BJ (cell line): ENCODE measurements around the gene MAP3K21. TPM values are rescaled to one million over a fixed set of nuclear protein-coding genes. Genes with fewer than 3 reads are reported as not detected.

Experiments used
- CTCF ChIA-PET: fragments of 350-600 bp; formaldehyde crosslinking; extraction: SDS; loops from one replicate; lab custom pipeline; 2021; ENCODE audit warnings: antibody characterized with exemption, inconsistent platforms; lab: Yijun Ruan, JAX
- POLR2A ChIA-PET: fragments of 300-600 bp; sonication (Branson Sonifier 250); formaldehyde crosslinking; extraction: SDS; loops from one replicate; lab custom pipeline; 2021; ENCODE audit warnings: antibody characterized with exemption; lab: Charles Lee
- DNase-seq: peaks from one replicate; pipeline ENCODE4 v3.0.0-alpha.2; 2011; ENCODE audit warnings: low read depth
- H3K27me3 ChIP-seq: 2 replicates; pipeline ENCODE4 v1.6.0; 2011; ENCODE audit warnings: low read length; ENCODE audit not compliant: control insufficient read depth, insufficient read depth
- H3K36me3 ChIP-seq: 2 replicates; pipeline ENCODE4 v1.5.1; 2011; ENCODE audit warnings: low read length; ENCODE audit not compliant: control insufficient read depth, insufficient read depth
- H3K4me3 ChIP-seq: 2 replicates; pipeline ENCODE4 v1.5.1; 2011; ENCODE audit warnings: low read depth, mild to moderate bottlenecking, control low read depth, low read length
- polyA plus RNA-seq: library from polyadenylated mRNA; depleted of rRNA; stranded (reverse); fragments of >200 nt; gene quantifications from 2 replicates; pipeline ENCODE4 v1.2.3, GENCODE V29; 2011
- TF ChIP-seq, protein P1 (sequence below): IDR thresholded peaks from 2 replicates; pipeline ENCODE4 v1.5.1; 2011; ENCODE audit warnings: low read depth, mild to moderate bottlenecking, control low read depth, inconsistent platforms, low read length, moderate library complexity; ENCODE audit not compliant: insufficient read depth

Gene MAP3K21
- polyA plus RNA-seq, 1 experiment = 0.13 TPM

DNA sequence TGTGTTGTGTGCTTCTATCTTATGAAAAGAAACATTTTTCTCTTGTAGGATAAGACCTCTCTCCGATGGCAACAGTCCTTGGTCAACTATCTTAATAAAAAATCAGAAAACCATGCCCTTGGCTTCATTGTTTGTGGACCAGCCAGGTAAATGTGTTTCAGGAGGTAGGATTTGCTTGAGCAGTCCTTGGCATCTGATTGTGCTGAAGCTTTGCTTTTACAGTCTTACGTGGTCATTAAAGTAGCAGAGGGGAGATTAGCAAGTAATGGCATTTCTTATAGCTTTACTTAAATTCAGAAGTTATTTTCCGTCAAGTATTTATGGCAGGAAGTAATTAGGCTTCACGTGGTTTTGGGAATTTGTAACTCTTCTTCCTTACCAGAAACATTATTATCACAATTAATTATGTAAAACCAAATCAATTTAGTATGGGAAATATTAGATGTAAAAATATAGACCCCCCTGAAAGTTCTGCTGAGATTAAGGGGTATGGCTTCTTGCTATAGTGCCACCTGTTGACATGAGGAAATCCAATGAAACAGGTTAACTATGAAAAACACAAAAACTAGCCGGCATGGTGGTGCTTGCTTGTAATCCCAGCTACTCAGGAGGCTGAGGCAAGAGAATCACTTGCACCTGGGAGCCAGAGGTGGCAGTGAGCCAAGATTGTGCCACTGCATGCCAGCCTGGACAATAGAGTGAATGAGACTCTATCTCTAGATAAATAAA, 49.0 kb downstream of the MAP3K21 start:
- TF ChIP-seq, protein P1, sequence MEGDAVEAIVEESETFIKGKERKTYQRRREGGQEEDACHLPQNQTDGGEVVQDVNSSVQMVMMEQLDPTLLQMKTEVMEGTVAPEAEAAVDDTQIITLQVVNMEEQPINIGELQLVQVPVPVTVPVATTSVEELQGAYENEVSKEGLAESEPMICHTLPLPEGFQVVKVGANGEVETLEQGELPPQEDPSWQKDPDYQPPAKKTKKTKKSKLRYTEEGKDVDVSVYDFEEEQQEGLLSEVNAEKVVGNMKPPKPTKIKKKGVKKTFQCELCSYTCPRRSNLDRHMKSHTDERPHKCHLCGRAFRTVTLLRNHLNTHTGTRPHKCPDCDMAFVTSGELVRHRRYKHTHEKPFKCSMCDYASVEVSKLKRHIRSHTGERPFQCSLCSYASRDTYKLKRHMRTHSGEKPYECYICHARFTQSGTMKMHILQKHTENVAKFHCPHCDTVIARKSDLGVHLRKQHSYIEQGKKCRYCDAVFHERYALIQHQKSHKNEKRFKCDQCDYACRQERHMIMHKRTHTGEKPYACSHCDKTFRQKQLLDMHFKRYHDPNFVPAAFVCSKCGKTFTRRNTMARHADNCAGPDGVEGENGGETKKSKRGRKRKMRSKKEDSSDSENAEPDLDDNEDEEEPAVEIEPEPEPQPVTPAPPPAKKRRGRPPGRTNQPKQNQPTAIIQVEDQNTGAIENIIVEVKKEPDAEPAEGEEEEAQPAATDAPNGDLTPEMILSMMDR = no peak
- no peak for DNase-seq
- CTCF ChIA-PET = no interaction called here
- H3K4me3 ChIP-seq = no peak overlapping the region
- no peaks in the 10 kb centered on the region for H3K27me3 ChIP-seq
- POLR2A ChIA-PET = no interaction called here
- no peaks in the 10 kb centered on the region for H3K36me3 ChIP-seq

GRCh38 chr1:233379869-233380438, 52.4 kb downstream of the MAP3K21 start:
- TF ChIP-seq, protein P1 = no peak
- no peak for DNase-seq
- H3K36me3 ChIP-seq = no peaks in the 10 kb centered on the region
- ChIA-PET POLR2A (no interaction called here), CTCF (no interaction called here)
- no peaks in the 10 kb centered on the region for H3K27me3 ChIP-seq
- no peak overlapping the region for H3K4me3 ChIP-seq

DNA sequence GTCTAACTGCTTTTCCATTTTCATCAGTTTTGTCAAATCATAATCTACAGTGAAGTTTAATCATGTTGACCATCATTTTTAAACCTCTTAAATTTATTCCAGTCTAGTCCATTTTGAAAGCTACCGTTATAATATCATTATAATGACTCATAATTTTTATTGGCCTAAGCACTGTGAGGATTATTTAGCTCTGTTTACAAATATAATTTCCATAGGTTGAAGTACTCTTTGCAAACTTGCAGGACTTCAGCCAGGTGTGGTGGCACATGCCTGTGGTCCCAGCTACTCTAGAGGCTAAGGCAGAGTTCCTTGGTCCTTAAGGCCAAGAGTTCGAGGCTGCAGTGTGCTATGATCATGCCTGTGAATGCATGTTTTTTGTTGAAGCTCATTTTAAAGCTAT, 54.3 kb downstream of the MAP3K21 start:
- no peaks in the 10 kb centered on the region for H3K27me3 ChIP-seq
- DNase-seq = no peak
- ChIA-PET CTCF (no interaction called here), POLR2A (no interaction called here)
- TF ChIP-seq, protein P1 = no peak
- H3K36me3 ChIP-seq = no peaks in the 10 kb centered on the region
- H3K4me3 ChIP-seq = no peak overlapping the region

DNA sequence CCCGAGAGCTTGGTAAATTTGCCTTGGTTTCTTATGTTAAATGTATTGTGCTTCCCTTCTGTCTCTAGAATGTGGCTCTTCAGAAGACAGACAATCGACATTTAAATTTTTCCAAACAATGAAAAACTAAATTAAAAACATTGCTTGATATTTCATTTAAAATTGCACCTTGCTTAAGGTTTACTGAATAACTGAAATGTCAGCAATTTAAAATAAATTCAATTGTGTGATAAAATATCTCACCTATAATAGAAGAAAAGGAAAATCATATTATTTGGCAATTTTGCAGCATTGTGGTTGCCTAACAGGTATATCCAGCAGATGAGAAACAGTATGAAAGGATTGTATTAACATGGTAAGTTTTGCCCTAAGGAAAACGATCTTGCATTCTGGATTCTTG, 56.5 kb downstream of the MAP3K21 start:
- ChIA-PET CTCF (interaction anchor here (1.2 kb wide), 2 partner anchors 9 to 15 kb away, joined by 4 to 7 read pairs; no protein-coding TSS in a partner anchor), POLR2A (no interaction called here)
- Histone ChIP-seq H3K27me3 (no peaks in the 10 kb centered on the region), H3K4me3 (no peak overlapping the region), H3K36me3 (no peaks in the 10 kb centered on the region)
- TF ChIP-seq, protein P1 = no peak
- no peak for DNase-seq

- no peaks in the 10 kb centered on the region for H3K27me3 ChIP-seq
- H3K36me3 ChIP-seq = no peaks in the 10 kb centered on the region
- no peak overlapping the region for H3K4me3 ChIP-seq
- TF ChIP-seq, protein P1 = no peak
- CTCF ChIA-PET = interaction anchor here (1.0 kb wide), 1 partner anchor 9 kb away, joined by 6 read pairs; no protein-coding TSS in a partner anchor
- POLR2A ChIA-PET = no interaction called here
- DNase-seq = no peak
Measured at GRCh38 chr1:233386336-233386735, 58.8 kb downstream of the MAP3K21 start.
